DMS114 treated with DMSO at 0.1 percent for 48 hours (cell line): ENCODE measurements around the gene LTBP1.

Experiments used
- DNase-seq: peaks from one replicate; lab custom pipeline; 2025; ENCODE audit not compliant: unreplicated experiment; lab: John Stamatoyannopoulos, UW

Gene LTBP1

DNA sequence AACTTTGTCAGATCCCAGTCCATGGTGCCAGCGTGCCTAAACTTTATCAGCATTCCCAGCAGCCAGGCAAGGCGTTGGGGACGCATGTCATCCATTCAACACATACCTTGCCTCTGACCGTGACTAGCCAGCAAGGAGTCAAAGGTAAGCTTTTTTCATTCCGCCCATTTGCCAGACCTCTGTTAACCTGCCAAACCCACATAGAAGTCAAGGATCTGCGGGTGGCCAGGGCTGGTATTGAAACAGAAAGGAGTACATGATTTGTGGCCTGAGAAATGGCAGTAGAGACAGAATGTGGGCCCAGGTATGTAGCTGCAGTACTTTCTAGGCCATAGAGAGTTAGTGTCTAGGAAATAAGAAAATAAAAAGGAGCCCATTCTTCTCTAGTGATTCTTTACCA is 240.2 kb downstream of the LTBP1 start:
- no peak for DNase-seq

GRCh38 chr2:33188799-33189198 is 242.0 kb downstream of the LTBP1 start:
- no peak for DNase-seq

GRCh38 chr2:33190393-33190937 is 243.7 kb downstream of the LTBP1 start:
- no peak for DNase-seq

- DNase-seq: no peak
Measured at GRCh38 chr2:33195891-33196290, 249.1 kb downstream of the LTBP1 start.

- no peak for DNase-seq
Measured at GRCh38 chr2:33196700-33197099, 249.9 kb downstream of the LTBP1 start.

- DNase-seq: no peak
Measured at GRCh38 chr2:33197198-33197938, 250.6 kb downstream of the LTBP1 start.

GRCh38 chr2:33202641-33203522 is 256.1 kb downstream of the LTBP1 start:
- no peak for DNase-seq

DNA sequence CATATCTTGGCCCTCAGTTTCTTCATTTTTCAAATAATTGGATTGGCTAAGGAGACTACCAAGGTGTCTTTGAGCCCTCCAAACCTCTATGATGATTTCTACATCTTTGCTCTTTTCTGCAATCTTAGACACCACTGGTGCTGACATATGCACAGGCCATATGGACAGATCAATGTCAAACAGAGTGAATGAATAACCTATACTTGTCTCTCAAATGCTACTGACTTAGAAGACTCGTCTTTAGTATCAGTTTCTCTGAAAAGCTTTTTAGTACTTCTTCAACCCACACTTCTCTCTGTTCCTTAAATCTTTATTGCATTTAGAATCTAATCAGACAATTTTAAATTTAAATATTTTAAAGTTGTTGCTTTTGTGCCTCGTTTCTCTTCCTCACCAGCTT is 258.2 kb downstream of the LTBP1 start:
- DNase-seq: no peak

- no peak for DNase-seq
Measured at GRCh38 chr2:33205693-33206434, 259.1 kb downstream of the LTBP1 start.

GRCh38 chr2:33207151-33207740 is 260.5 kb downstream of the LTBP1 start:
- no peak for DNase-seq

- DNase-seq: no peak
Measured at GRCh38 chr2:33208400-33208799, 261.6 kb downstream of the LTBP1 start.

- no peak for DNase-seq
Measured at GRCh38 chr2:33209976-33210375, 263.2 kb downstream of the LTBP1 start.

- DNase-seq: no peak
Measured at GRCh38 chr2:33210626-33211025, 263.9 kb downstream of the LTBP1 start.

DNA sequence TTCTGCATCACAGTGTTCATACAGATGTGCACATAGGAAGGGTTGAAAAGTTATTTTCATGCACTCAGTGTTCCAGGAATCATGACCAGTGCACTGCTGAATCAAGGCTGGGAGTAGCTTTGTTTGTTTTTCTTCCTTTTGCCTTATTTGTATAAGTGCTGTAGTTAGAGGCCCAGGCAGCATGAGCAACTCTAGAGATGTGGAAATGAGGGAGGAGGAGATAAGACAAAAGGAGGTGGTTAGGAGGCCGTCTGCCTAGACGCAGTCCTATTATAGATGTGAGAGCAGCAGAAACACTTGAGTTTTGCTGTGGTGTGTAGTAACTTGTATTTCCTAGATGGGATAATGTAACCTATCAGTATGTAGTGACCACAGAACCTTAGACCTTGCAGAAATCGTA is 265.4 kb downstream of the LTBP1 start:
- no peak for DNase-seq

DNA sequence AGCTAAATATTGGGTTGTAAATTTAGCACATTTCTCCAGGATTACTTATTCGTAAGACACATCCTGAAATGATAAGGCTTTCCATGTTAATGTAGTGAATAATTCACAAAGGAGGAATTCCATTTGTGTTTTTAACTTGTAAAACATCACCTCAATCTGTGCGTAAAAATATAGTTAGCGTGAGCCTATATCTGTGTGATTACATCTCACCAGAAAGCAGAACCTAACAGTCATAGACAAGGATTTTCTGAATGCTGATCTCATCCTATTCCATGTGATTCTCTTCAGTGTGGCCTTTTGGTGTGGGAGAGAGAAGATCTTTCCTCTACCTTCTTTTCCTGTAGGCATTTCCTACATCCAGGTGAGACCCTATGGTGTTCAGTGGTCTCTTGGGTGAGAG is 266.5 kb downstream of the LTBP1 start:
- DNase-seq: no peak

- DNase-seq: no peak
Measured at GRCh38 chr2:33213648-33214047, 266.9 kb downstream of the LTBP1 start.

- DNase-seq: no peak
Measured at GRCh38 chr2:33214436-33214835, 267.7 kb downstream of the LTBP1 start.

DNA sequence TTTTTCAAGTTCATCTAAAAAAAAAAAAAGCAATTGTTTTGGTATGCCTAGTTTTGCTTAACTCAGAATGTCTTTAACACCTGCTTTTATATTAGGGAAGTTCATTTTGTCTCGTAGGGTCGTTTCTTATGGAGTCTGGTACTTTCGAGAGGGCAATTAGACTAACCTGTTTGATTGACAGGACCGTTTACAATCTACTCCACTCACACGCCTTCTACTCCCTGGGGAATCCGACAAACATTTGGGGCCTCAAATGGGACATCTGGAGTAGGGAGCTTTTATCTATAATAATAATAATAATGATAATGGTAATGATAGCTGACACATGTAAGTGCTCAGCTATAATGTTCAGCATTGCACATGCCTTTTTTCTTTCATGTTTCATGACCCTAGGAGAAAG is 268.1 kb downstream of the LTBP1 start:
- DNase-seq: no peak

- no peak for DNase-seq
Measured at GRCh38 chr2:33215299-33215698, 268.5 kb downstream of the LTBP1 start.

DNA sequence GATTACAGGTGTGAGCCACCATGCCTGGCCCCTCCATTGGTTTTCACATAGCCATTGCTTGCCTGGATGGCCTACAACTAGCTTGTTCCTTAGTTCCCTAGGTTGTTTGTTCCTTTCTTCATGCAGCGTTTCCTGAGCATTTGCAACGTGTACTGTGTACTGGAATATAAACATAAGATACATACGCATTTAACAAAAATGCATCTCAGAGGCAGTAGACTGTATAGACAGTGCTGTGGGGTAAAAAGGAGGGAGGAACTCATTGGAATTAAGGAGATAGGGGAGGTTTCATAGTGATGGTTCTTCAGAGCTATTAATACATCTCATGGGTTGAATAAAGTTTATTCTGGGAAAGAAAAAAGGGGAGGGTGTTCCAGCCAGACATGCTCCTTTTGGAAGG is 269.2 kb downstream of the LTBP1 start:
- no peak for DNase-seq
